HG02759 (cell line): ENCODE measurements around the gene FOXI2.

Experiments used
- ATAC-seq: cut with Tn5 transposase; IDR thresholded peaks from one replicate; pipeline ENCODE4 v1.9.1; 2021; ENCODE audit warnings: mild to moderate bottlenecking, moderate library complexity; ENCODE audit not compliant: unreplicated experiment

The FOXI2 gene

DNA sequence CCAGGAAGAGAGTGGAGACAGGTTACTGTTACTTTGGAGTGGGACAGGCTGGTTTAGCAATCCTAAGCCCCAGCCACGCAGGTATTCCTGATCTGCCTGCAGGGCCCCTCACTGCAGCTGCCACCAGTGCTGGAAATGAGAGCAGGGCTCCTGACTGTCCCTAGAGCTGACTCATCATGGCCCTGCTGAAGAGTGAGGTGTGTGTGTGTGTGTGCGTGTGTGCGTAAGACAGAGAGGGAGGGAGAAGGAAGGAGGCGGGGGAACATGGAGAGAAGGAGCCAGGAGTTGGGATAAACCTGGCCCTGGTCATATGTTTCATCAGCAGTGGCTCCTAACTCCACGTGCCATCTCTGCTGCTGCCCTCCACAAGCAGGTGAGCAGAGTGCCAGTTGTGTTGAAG lies 3.6 kb downstream of the FOXI2 start:
- ATAC-seq = no peak

GRCh38 chr10:127743205-127743604 lies 6.2 kb downstream of the FOXI2 start:
- no peak for ATAC-seq

GRCh38 chr10:127744956-127745355 lies 8.0 kb downstream of the FOXI2 start:
- ATAC-seq = no peak

DNA sequence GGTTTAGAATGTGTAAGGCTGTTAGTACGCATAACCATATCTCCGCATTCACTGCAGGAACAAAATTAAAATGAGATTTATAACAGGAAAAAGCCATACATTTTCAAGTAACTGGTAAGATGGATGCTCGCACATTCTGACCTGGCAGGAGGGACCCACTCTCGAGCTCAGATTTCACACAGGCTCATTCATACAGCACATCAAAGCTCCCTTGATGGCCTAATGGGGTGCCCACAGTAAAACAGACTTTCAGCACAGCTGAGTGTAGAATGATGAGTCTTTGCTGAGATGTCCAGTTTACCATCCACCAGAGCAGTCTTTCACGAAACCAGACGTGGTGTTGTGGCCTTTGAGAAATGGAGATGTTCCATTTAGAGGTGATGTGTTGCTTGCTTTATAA lies 8.9 kb downstream of the FOXI2 start:
- ATAC-seq = no peak

- no peak for ATAC-seq
These were observed 18.8 kb downstream of the FOXI2 start for GRCh38 chr10:127755753-127756152.

DNA sequence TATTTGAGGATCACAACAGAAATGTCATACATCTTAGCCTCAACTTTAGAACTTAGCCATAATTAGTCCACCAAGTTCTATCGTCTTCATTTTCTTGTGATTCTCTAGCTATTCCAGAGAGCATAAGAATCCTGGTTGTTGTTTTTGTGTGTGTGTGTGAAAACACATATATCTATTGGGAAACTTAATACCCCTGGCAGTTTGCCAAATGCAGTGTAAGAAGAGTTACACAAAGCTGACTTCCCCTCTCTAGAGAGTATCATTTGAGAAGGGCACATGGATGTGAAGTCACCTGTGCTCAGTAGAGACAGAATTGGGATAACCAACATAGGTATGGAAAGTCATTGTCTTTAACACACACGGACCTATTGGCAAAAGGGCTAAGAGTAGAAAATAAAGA lies 19.3 kb downstream of the FOXI2 start:
- no peak for ATAC-seq

DNA sequence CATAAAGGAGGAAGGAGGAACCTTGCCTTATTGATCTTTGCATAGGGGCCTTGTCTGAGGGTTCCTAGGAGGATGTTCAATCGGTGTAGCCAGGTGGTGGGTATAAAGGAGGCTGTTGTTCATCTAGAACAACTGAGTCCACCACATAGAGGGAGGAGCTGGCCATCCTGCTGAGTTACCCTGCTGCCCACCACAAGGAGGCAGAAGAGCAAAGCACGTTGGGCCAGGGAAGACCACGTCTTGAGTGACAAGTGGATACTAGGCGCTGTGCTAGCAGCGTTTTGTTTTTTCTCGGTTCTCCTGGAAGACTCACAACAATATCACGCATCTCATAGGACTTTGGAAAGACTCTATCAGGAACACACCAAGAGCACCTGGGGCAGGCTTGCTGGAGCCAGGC lies 20.0 kb downstream of the FOXI2 start:
- no peak for ATAC-seq

- ATAC-seq = no peak
These were observed 22.3 kb downstream of the FOXI2 start for GRCh38 chr10:127759276-127759675.

GRCh38 chr10:127762925-127763324 lies 25.9 kb downstream of the FOXI2 start:
- no peak for ATAC-seq

GRCh38 chr10:127774766-127775559 lies 38.0 kb downstream of the FOXI2 start:
- no peak for ATAC-seq

- no peak for ATAC-seq
These were observed 39.8 kb downstream of the FOXI2 start for GRCh38 chr10:127776816-127777215.

DNA sequence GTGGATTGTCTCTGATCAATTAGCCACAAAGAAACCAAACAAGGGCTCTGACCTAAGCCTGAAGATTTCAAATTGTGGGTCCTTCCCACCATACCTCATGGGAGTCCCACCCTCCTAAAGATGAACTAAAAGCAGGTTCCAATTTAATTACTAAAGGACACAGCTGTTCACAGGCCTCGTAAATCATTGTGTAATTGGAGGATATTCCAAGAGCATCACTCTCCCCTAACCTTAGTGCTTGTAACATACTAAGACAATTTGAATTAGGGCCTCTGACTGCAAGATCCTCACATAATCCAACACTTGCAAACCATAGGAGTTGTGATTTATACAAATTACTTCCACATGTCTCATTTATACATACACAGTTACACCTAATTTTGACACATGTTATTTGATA lies 44.4 kb downstream of the FOXI2 start:
- ATAC-seq = no peak

GRCh38 chr10:127787873-127788272 lies 50.9 kb downstream of the FOXI2 start:
- ATAC-seq = no peak

- ATAC-seq = no peak
These were observed 53.2 kb downstream of the FOXI2 start for GRCh38 chr10:127790066-127790624.
